ENCODE results near the gene TRIM13. TPM values are rescaled to one million over a fixed set of nuclear protein-coding genes. Genes with fewer than 3 reads are reported as not detected.

TRIM13 gene
- total RNA-seq, 1 donor from 2014 or later = 58.3 TPM

DNA sequence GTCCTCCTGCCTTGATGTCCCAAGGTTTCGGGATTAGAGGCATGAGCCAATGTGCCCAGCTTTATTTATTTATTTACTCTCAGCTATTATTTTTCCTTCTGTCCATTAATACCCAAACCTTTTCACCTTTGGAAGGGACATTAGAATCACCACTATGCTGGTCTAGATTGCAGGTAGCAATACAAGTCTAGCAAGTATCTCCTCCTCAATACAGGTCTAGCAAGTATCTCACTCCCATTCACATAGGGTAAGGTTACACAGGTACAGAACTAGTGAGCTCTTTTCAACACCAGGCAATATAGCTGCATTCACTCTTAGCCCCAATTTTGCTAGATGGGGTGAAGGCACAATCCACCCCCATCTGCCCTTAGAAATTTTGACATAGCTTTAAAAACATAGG is 43.3 kb upstream of the TRIM13 start:
- H4K20me1 ChIP-seq (ENCODE audit: low read depth) = no peaks in the 10 kb centered on the region
- Mint-ChIP-seq H3K4me3 (no peak overlapping the region), H3K36me3 (peaks cover 2% of the 10 kb centered on the region), H3K27me3 (ENCODE audit: insufficient read depth, low read depth) (no peaks in the 10 kb centered on the region), H3K27ac (no peak overlapping the region), H3K9me3 (no peaks in the 10 kb centered on the region), H3K4me1 (no peaks in the 10 kb centered on the region)
- H3K4me1 ChIP-seq = peaks cover 5% of the 10 kb centered on the region
- no peak overlapping the region for H3K4me3 ChIP-seq
- no peak overlapping the region for H3K9ac ChIP-seq
- no peaks in the 10 kb centered on the region for H3K9me3 ChIP-seq (ENCODE audit: low read depth)
- no peak overlapping the region for H2AFZ ChIP-seq (replicated peaks)
- no peaks in the 10 kb centered on the region for H3K27me3 ChIP-seq
- H3K27ac ChIP-seq = no peak overlapping the region
- H3F3A ChIP-seq (ENCODE audit: low read depth) = no peaks in the 10 kb centered on the region
- H3K4me2 ChIP-seq = no peak overlapping the region
- H3K79me2 ChIP-seq (ENCODE audit: low read depth) = no peaks in the 10 kb centered on the region
- H3K36me3 ChIP-seq = no peaks in the 10 kb centered on the region
- TF ChIP-seq, protein P1, sequence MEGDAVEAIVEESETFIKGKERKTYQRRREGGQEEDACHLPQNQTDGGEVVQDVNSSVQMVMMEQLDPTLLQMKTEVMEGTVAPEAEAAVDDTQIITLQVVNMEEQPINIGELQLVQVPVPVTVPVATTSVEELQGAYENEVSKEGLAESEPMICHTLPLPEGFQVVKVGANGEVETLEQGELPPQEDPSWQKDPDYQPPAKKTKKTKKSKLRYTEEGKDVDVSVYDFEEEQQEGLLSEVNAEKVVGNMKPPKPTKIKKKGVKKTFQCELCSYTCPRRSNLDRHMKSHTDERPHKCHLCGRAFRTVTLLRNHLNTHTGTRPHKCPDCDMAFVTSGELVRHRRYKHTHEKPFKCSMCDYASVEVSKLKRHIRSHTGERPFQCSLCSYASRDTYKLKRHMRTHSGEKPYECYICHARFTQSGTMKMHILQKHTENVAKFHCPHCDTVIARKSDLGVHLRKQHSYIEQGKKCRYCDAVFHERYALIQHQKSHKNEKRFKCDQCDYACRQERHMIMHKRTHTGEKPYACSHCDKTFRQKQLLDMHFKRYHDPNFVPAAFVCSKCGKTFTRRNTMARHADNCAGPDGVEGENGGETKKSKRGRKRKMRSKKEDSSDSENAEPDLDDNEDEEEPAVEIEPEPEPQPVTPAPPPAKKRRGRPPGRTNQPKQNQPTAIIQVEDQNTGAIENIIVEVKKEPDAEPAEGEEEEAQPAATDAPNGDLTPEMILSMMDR (IDR thresholded peaks at IDR 0.05) = no peak
- TF ChIP-seq EZH2phosphoT487 (IDR thresholded peaks at IDR 0.05) = no peak
- TF ChIP-seq EZH2 (IDR thresholded peaks at IDR 0.05) = no peak
- DNase-seq (ENCODE audit: low spot score) = no peak

DNA sequence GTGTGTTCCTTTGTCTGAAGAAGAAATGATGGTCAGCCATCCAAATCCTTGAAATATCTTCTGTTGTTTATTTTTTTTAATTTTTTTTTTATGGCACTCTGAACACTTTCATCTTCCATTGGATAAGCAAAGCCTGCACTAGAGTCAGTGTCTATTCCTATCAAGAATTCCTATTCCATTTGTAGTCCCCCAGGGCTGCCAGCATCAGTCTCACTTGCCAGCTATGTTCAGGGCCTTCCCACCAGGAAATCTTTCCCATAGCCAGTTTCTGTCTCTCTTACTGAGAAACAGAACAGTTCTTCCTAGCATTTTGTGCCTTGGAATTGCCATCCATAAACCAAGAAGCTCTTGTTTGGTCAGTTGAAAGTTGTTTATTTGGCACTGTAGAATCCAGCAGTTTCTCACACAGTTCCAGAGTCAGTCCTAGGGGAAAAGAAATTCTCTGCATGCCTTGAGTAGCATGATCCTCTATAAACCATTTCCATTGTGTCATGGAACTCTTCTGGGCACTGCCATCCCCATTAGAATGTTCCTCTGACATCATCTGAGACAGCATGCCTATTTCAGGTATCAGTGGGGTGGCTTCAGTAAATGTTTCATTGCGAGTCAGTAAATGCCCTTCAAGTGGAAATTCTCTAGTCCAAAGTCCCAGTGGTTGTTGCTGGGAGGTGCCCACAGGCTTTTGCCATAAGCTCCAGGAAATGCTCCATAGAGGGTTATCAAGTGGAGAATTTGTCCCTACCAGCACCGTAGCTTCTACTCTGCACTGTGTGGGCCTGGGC is 42.0 kb upstream of the TRIM13 start:
- H3K79me2 ChIP-seq (ENCODE audit: low read depth) = no peaks in the 10 kb centered on the region
- H3K4me2 ChIP-seq = no peak overlapping the region
- no peak for TF ChIP-seq EZH2phosphoT487 (IDR thresholded peaks at IDR 0.05)
- TF ChIP-seq, protein P1 (IDR thresholded peaks at IDR 0.05) = no peak
- no peak for TF ChIP-seq EZH2 (IDR thresholded peaks at IDR 0.05)
- no peaks in the 10 kb centered on the region for H3F3A ChIP-seq (ENCODE audit: low read depth)
- H3K27ac Mint-ChIP-seq = no peak overlapping the region
- peaks cover 3% of the 10 kb centered on the region for H3K9me3 Mint-ChIP-seq
- DNase-seq (ENCODE audit: low spot score) = no peak
- H4K20me1 ChIP-seq (ENCODE audit: low read depth) = no peaks in the 10 kb centered on the region
- H3K4me3 ChIP-seq = no peak overlapping the region
- H3K27ac ChIP-seq = no peak overlapping the region
- H3K36me3 ChIP-seq = no peaks in the 10 kb centered on the region
- peaks cover 8% of the 10 kb centered on the region for H3K4me1 ChIP-seq
- no peaks in the 10 kb centered on the region for H3K27me3 Mint-ChIP-seq (ENCODE audit: insufficient read depth, low read depth)
- no peak overlapping the region for H3K9ac ChIP-seq
- H3K4me3 Mint-ChIP-seq = no peak overlapping the region
- H2AFZ ChIP-seq (replicated peaks) = no peak overlapping the region
- no peaks in the 10 kb centered on the region for H3K27me3 ChIP-seq
- no peaks in the 10 kb centered on the region for H3K9me3 ChIP-seq (ENCODE audit: low read depth)
- H3K4me1 Mint-ChIP-seq = no peaks in the 10 kb centered on the region
- peaks cover 2% of the 10 kb centered on the region for H3K36me3 Mint-ChIP-seq

DNA sequence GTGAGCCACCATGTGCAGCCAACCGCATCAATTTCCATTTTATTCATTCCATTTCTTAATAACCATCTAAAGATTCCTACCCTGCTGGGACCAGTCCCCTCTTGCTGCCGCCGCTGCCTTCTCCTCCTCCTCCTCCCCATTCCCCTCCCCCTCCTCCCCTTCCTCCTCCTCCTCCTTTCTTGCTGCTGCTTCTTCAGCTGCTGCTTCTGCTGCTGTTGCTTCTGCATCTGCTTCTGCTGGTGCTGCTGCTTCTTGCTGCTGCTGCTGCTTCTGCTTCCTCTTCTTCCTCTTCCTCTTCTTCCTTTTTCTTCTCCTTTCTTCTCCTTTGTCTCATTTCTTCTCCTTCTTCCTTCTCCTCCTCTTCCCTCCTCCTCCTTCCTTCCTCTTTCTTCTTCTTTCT is 40.7 kb upstream of the TRIM13 start:
- Histone ChIP-seq H3K9ac (no peak overlapping the region), H3K27ac (no peak overlapping the region), H3F3A (ENCODE audit: low read depth) (no peaks in the 10 kb centered on the region), H3K9me3 (ENCODE audit: low read depth) (no peaks in the 10 kb centered on the region), H3K36me3 (no peaks in the 10 kb centered on the region), H3K4me3 (no peak overlapping the region), H3K79me2 (ENCODE audit: low read depth) (no peaks in the 10 kb centered on the region), H2AFZ (replicated peaks) (no peak overlapping the region), H3K4me2 (no peak overlapping the region), H3K4me1 (peaks cover 8% of the 10 kb centered on the region), H3K27me3 (no peaks in the 10 kb centered on the region), H4K20me1 (ENCODE audit: low read depth) (no peaks in the 10 kb centered on the region)
- DNase-seq (ENCODE audit: low spot score) = no peak
- Mint-ChIP-seq H3K9me3 (peaks cover 10% of the 10 kb centered on the region), H3K4me1 (no peaks in the 10 kb centered on the region), H3K27me3 (ENCODE audit: insufficient read depth, low read depth) (no peaks in the 10 kb centered on the region), H3K36me3 (peaks cover 6% of the 10 kb centered on the region), H3K4me3 (no peak overlapping the region), H3K27ac (no peak overlapping the region)
- TF ChIP-seq EZH2phosphoT487 (IDR thresholded peaks at IDR 0.05) (no peak), EZH2 (IDR thresholded peaks at IDR 0.05) (no peak)
- TF ChIP-seq, protein P1 (IDR thresholded peaks at IDR 0.05) = no peak
